Testis (tissue), 3 donors: ENCODE results near the gene KCNV2. TPM values are rescaled to one million over a fixed set of nuclear protein-coding genes. Genes with fewer than 3 reads are reported as not detected.

Experiments
- DNase-seq: peaks from one replicate; pipeline ENCODE4 v3.0.0-alpha.2; 2019
- H3K27ac ChIP-seq, 2 donors: fragments of 200-600 bp; sonication (generic); one replicate each; pipeline ENCODE4 v1.5.1; 2019
- H3K27me3 ChIP-seq: fragments of 200-600 bp; sonication (generic); one replicate; pipeline ENCODE4 v1.5.1; 2019
- H3K36me3 ChIP-seq: fragments of 200-600 bp; sonication (generic); one replicate; pipeline ENCODE4 v1.5.1; 2017; ENCODE audit warnings: low read depth; ENCODE audit errors: missing control alignments
- H3K4me1 ChIP-seq: fragments of 200-600 bp; sonication (generic); one replicate; pipeline ENCODE4 v1.5.1; 2019
- H3K4me3 ChIP-seq, 2 donors: fragments of 200-600 bp; sonication (generic); one replicate each; pipeline ENCODE4 v1.5.1; 2017 to 2019
- H3K9me3 ChIP-seq: fragments of 200-600 bp; sonication (generic); one replicate; pipeline ENCODE4 v1.5.1; 2017
- CTCF ChIP-seq, 3 experiments: fragments of 450-650 bp in 2 of 3; fragments of 200-600 bp in 1 of 3; sonication (generic) in 1 of 3; IDR thresholded peaks; one replicate each; pipeline ENCODE4 v1.5.1; 2016 to 2019; ENCODE audit warnings: antibody characterized with exemption in 3 of 3, mild to moderate bottlenecking in 2 of 3, moderate library complexity in 1 of 3
- POLR2A ChIP-seq: fragments of 450-650 bp; IDR thresholded peaks from one replicate; pipeline ENCODE4 v1.6.1; 2017; ENCODE audit warnings: antibody characterized with exemption, mild to moderate bottlenecking, moderate library complexity
- WGBS, 2 donors: methylation state at CpG; one replicate each; pipeline ENCODE4 v1.1.5; 2018; 5-methylcytosine and 5-hydroxymethylcytosine counted together
- intact Hi-C: fragments of 100-400 bp; cut with DNase I; formaldehyde crosslinking; loops from one replicate; pipeline ENCODE4 v1.15.1; 2023; ENCODE audit warnings: low total_unique reads
- polyA plus RNA-seq: library from polyadenylated mRNA; stranded (reverse); fragments of 350-450 nt; fragmentation: Illumina TruSeq; extraction: RNeasy Lipid Tissue Mini Kit (QIAGEN cat#74804); gene quantifications from one replicate; pipeline ENCODE4 v1.2.3, GENCODE V29; 2014; ENCODE audit warnings: low read depth, low replicate concordance; ENCODE audit not compliant: insufficient read depth
- total RNA-seq, 2 donors: library from RNA; depleted of rRNA; stranded (reverse); fragments of >200 nt; gene quantifications; one replicate each; pipeline ENCODE4 v1.2.3, GENCODE V29; 2016

KCNV2 gene
- total and polyA plus RNA-seq, 3 donors from 2014 or later = 4.3 to 8.4 (median 4.7) TPM

DNA sequence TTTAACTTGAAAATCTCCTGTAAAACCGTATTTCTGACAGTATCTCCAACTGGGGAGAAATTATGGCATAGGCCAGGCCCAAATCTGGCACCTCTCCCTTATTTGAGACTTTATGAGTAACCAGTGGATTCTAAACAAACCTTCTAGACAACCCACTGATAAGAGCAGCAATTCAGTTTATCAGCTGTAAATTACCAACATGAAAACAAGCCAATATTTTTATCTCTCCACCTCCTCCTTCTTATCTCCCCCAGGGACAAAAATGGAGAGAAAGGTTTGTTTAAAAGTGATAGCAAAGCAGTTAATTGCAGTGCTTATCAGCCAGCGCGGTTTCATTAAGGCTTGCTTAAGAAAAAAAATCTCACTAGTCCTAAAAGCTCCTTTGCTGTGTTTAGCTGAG lies 53.8 kb downstream of the KCNV2 start:
- no peak overlapping the region for H3K27ac ChIP-seq
- intact Hi-C loops = no loop called here
- H3K4me1 ChIP-seq = peaks cover 10% of the 10 kb centered on the region
- TF ChIP-seq CTCF (IDR thresholded peaks at IDR 0.05) (no peak), POLR2A (no peak)
- no peak for DNase-seq
- H3K9me3 ChIP-seq = no peaks in the 10 kb centered on the region
- H3K36me3 ChIP-seq = no peaks in the 10 kb centered on the region
- H3K4me3 ChIP-seq = no peak overlapping the region
- no peaks in the 10 kb centered on the region for H3K27me3 ChIP-seq
- 42 to 51% methylated on average over 3 of the region's 3 CpGs for WGBS, 2 donors

GRCh38 chr9:2771661-2772060 lies 54.4 kb downstream of the KCNV2 start:
- intact Hi-C loops = no loop called here
- no peak for TF ChIP-seq POLR2A
- no peak for TF ChIP-seq CTCF (IDR thresholded peaks at IDR 0.05)
- DNase-seq = no peak
- Histone ChIP-seq H3K4me1 (peaks cover 10% of the 10 kb centered on the region), H3K9me3 (no peaks in the 10 kb centered on the region), H3K36me3 (no peaks in the 10 kb centered on the region), H3K27ac (no peak overlapping the region), H3K27me3 (no peaks in the 10 kb centered on the region), H3K4me3 (no peak overlapping the region)

DNA sequence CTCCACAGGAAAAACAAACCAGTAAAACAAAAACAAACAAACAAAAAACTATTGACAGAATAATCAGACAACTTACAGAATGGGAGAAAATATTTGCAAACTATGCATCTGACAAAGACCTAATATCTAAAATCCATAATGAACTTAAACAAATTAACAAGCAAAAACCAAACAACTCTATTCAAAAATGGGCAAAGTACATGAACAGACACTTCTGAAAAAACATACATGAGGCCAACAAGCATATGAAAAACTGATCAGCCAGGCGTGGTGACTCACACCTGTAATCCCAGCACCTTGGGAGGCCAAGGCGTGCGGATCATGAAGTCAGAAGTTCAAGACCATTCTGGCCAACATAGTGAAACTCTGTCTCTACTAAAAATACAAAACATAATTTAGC lies 60.1 kb downstream of the KCNV2 start:
- Histone ChIP-seq H3K27me3 (no peaks in the 10 kb centered on the region), H3K9me3 (no peaks in the 10 kb centered on the region), H3K27ac (no peak overlapping the region), H3K36me3 (no peaks in the 10 kb centered on the region), H3K4me1 (no peaks in the 10 kb centered on the region), H3K4me3 (no peak overlapping the region)
- WGBS, 2 donors = 97 to 98% methylated on average over 3 of the region's 3 CpGs
- no peak for TF ChIP-seq POLR2A
- no peak for TF ChIP-seq CTCF (IDR thresholded peaks at IDR 0.05)
- intact Hi-C loops = no loop called here
- no peak for DNase-seq

- intact Hi-C loops = no loop called here
- Histone ChIP-seq H3K27me3 (no peaks in the 10 kb centered on the region), H3K9me3 (no peaks in the 10 kb centered on the region), H3K4me3 (no peak overlapping the region), H3K27ac (no peak overlapping the region), H3K36me3 (no peaks in the 10 kb centered on the region), H3K4me1 (no peaks in the 10 kb centered on the region)
- TF ChIP-seq POLR2A (no peak), CTCF (IDR thresholded peaks at IDR 0.05) (no peak)
- no peak for DNase-seq
- WGBS, 2 donors = 70 to 75% methylated on average over 2 of the region's 2 CpGs
These were observed 61.5 kb downstream of the KCNV2 start for GRCh38 chr9:2778816-2779215.

Other genes with a start within 250 kb of the KCNV2 start
- 10 to 100 TPM; 15.6 to 17.4 TPM for gene VLDLR, start 95.7 kb upstream of the KCNV2 start, total RNA-seq
- 30.0 TPM for gene VLDLR, start 95.7 kb upstream of the KCNV2 start, polyA plus RNA-seq
- gene PUM3, start 126.6 kb downstream of the KCNV2 start, total RNA-seq = 10 to 100 TPM; 49.9 to 72.0 TPM
- gene PUM3, start 126.6 kb downstream of the KCNV2 start, polyA plus RNA-seq = 17.6 TPM